GM23338 (cell line): ENCODE measurements around the gene SUPT6H. TPM values are rescaled to one million over a fixed set of nuclear protein-coding genes. Genes with fewer than 3 reads are reported as not detected.

ENCODE experiments used
- ATAC-seq: fragments of 200-7000 bp; cut with Tn5 transposase; 3 replicates; pipeline ENCODE4 v1.9.1; 2020
- DNase-seq: peaks from one replicate; pipeline ENCODE4 v3.0.0-alpha.2; 2015; ENCODE audit warnings: low spot score
- H2AFZ ChIP-seq: fragments of 200-600 bp; sonication (generic); 2 replicates; pipeline ENCODE4 v1.8.0; 2016; ENCODE audit warnings: antibody characterized with exemption, mild to moderate bottlenecking, moderate library complexity
- H3F3A ChIP-seq: fragments of 200-600 bp; sonication (generic); replicated peaks from 2 replicates; pipeline ENCODE4 v1.8.0; 2017; ENCODE audit warnings: antibody characterized with exemption, mixed run types, low read depth
- H3K27ac ChIP-seq: fragments of 200-600 bp; sonication (generic); 2 replicates; pipeline ENCODE4 v1.6.1; 2016; ENCODE audit warnings: low read depth
- H3K27me3 ChIP-seq: fragments of 200-600 bp; sonication (generic); 2 replicates; pipeline ENCODE4 v1.8.0; 2016; ENCODE audit warnings: mild to moderate bottlenecking, mixed run types, moderate library complexity; ENCODE audit not compliant: insufficient read depth
- H3K36me3 ChIP-seq: fragments of 200-600 bp; sonication (generic); 2 replicates; pipeline ENCODE4 v1.8.0; 2016; ENCODE audit warnings: mild to moderate bottlenecking; ENCODE audit not compliant: insufficient read depth
- H3K4me1 ChIP-seq: fragments of 200-600 bp; sonication (generic); 2 replicates; pipeline ENCODE4 v1.8.0; 2016; ENCODE audit warnings: mild to moderate bottlenecking, moderate library complexity; ENCODE audit not compliant: insufficient read depth
- H3K4me2 ChIP-seq: fragments of 200-600 bp; sonication (generic); 2 replicates; pipeline ENCODE4 v1.7.1; 2017; ENCODE audit warnings: mixed run types
- H3K4me3 ChIP-seq: fragments of 200-600 bp; sonication (generic); 2 replicates; pipeline ENCODE4 v1.6.1; 2016; ENCODE audit warnings: mixed run types
- H3K79me2 ChIP-seq: fragments of 200-600 bp; sonication (generic); replicated peaks from 2 replicates; pipeline ENCODE4 v1.8.0; 2017; ENCODE audit warnings: mild to moderate bottlenecking; ENCODE audit not compliant: insufficient read depth
- H3K9me2 ChIP-seq: fragments of 200-600 bp; sonication (generic); 2 replicates; pipeline ENCODE4 v1.8.0; 2017; ENCODE audit not compliant: insufficient read depth
- H4K20me1 ChIP-seq: fragments of 200-600 bp; sonication (generic); replicated peaks from 2 replicates; pipeline ENCODE4 v1.8.0; 2017; ENCODE audit warnings: mild to moderate bottlenecking; ENCODE audit not compliant: insufficient read depth
- H3K27ac Mint-ChIP-seq: 2 replicates; pipeline ENCODE4 v1.8.0; 2020; ENCODE audit warnings: inconsistent platforms, mild to moderate bottlenecking, moderate library complexity, mixed read lengths
- H3K27me3 Mint-ChIP-seq: 3 replicates; pipeline ENCODE4 v1.8.0; 2022; ENCODE audit warnings: low read depth, mild to moderate bottlenecking, moderate library complexity, mixed read lengths, inconsistent platforms; ENCODE audit not compliant: insufficient read depth, poor library complexity
- H3K36me3 Mint-ChIP-seq: 3 replicates; pipeline ENCODE4 v1.8.0; 2021; ENCODE audit warnings: low read depth, mild to moderate bottlenecking, inconsistent platforms, moderate library complexity, mixed read lengths
- H3K4me1 Mint-ChIP-seq: 3 replicates; pipeline ENCODE4 v1.8.0; 2020; ENCODE audit warnings: mild to moderate bottlenecking, inconsistent platforms, mixed read lengths
- H3K4me3 Mint-ChIP-seq: 3 replicates; pipeline ENCODE4 v1.8.0; 2021; ENCODE audit warnings: moderate library complexity, mild to moderate bottlenecking, inconsistent platforms, mixed read lengths
- H3K9me3 Mint-ChIP-seq: 3 replicates; pipeline ENCODE4 v1.8.0; 2020; ENCODE audit warnings: moderate library complexity, mild to moderate bottlenecking, inconsistent platforms, mixed read lengths
- CREB1 ChIP-seq: fragments of 250-450 bp; sonication (Bioruptor Pico); IDR thresholded peaks from 2 replicates; pipeline ENCODE4 v1.5.0; 2020; ENCODE audit warnings: low read depth, mild to moderate bottlenecking, moderate library complexity
- CTCF ChIP-seq, 2 experiments: fragments of 200-600 bp in 1 of 2; sonication (generic) in 1 of 2; conservative IDR thresholded peaks; 2 replicates each; pipeline versions ENCODE4 v1.5.1 to v1.6.1; 2016 to 2017; ENCODE audit warnings: antibody characterized with exemption in 2 of 2, low read depth in 2 of 2, mild to moderate bottlenecking in 2 of 2, moderate library complexity in 1 of 2
- EZH2phosphoT487 ChIP-seq: fragments of 200-600 bp; sonication (generic); IDR thresholded peaks from one replicate; pipeline ENCODE4 v1.8.1; 2018; ENCODE audit warnings: antibody characterized with exemption; ENCODE audit not compliant: unreplicated experiment
- JUNB ChIP-seq: IDR thresholded peaks from one replicate; pipeline ENCODE4 v1.6.1; 2016; ENCODE audit warnings: antibody characterized with exemption; ENCODE audit not compliant: unreplicated experiment
- NANOG ChIP-seq: IDR thresholded peaks from 2 replicates; pipeline ENCODE4 v1.6.1; 2016; ENCODE audit warnings: antibody characterized with exemption, borderline replicate concordance
- POLR2AphosphoS5 ChIP-seq: IDR thresholded peaks from 2 replicates; pipeline ENCODE4 v1.6.1; 2016; ENCODE audit warnings: antibody characterized with exemption, low read depth
- STAT1 ChIP-seq: IDR thresholded peaks from one replicate; pipeline ENCODE4 v1.6.1; 2016; ENCODE audit warnings: antibody characterized with exemption; ENCODE audit not compliant: unreplicated experiment
- ZNF114 ChIP-seq: fragments of 250-450 bp; sonication (Bioruptor Pico); IDR thresholded peaks from 2 replicates; pipeline ENCODE4 v1.5.0; 2020; ENCODE audit warnings: mild to moderate bottlenecking, moderate library complexity
- ZNF331 ChIP-seq: fragments of 250-450 bp; sonication (Bioruptor Pico); IDR thresholded peaks from 2 replicates; pipeline ENCODE4 v1.5.0; 2020; ENCODE audit warnings: low read depth, mild to moderate bottlenecking, moderate library complexity
- polyA plus RNA-seq: library from polyadenylated mRNA; unstranded; fragments of >200 nt; fragmentation: Nextera tagmentation; extraction: Ambion mirVana; gene quantifications from 2 replicates; pipeline ENCODE4 v1.2.1, GENCODE V29; 2016
- total RNA-seq: library from RNA; depleted of rRNA; stranded (reverse); fragments of >200 nt; shearing (Covaris generic); gene quantifications from 2 replicates; pipeline ENCODE4 v1.2.3, GENCODE V29; 2014
- TF ChIP-seq, protein P1 (sequence below): IDR thresholded peaks from 2 replicates; pipeline ENCODE4 v1.6.1; 2016; ENCODE audit warnings: antibody characterized with exemption

The SUPT6H gene
- total and polyA plus RNA-seq, 2 experiments from 2014 or later: 17.8 to 70.7 TPM

GRCh38 chr17:28643983-28644786, 17.8 kb upstream of the SUPT6H start:
- peak; percentile 43 to 54 for TF ChIP-seq CTCF (conservative IDR thresholded peaks at IDR 0.05; ENCODE audit: low read depth in 2 of 2)
- TF ChIP-seq JUNB: no peak
- Histone ChIP-seq H2AFZ (peak overlapping the region; percentile 86; the same call in 1 of the 2 replicates), H3K9me2 (no peaks in the 10 kb centered on the region), H3K4me2 (peak overlapping the region; percentile 93), H4K20me1 (peaks cover 29% of the 10 kb centered on the region), H3K4me1 (peaks cover 11% of the 10 kb centered on the region; the same call in 1 of the 2 replicates), H3K27me3 (no peaks in the 10 kb centered on the region), H3K36me3 (peaks cover 39% of the 10 kb centered on the region), H3K79me2 (peaks cover 35% of the 10 kb centered on the region), H3K4me3 (peak overlapping the region; percentile 94), H3F3A (peaks cover 19% of the 10 kb centered on the region; the same call in 1 of the 2 replicates), H3K27ac (peak overlapping the region; percentile 13)
- Mint-ChIP-seq H3K27ac (peak overlapping the region; percentile 90), H3K4me1 (peaks cover 22% of the 10 kb centered on the region), H3K27me3 (peaks cover 9% of the 10 kb centered on the region), H3K36me3 (peaks cover 71% of the 10 kb centered on the region), H3K4me3 (peak overlapping the region; percentile 91), H3K9me3 (no peaks in the 10 kb centered on the region)
- DNase-seq (peak; percentile 79), ATAC-seq (peak; percentile 13)

- Mint-ChIP-seq H3K27ac (peak within 1 kb of the TSS; percentile 92), H3K4me1 (peaks cover 22% of the 10 kb centered on the region)
Observed at GRCh38 chr17:28644787-28645575, 17.0 kb upstream of the SUPT6H start, which contains the start of gene BLTP2. TSS of gene BLTP2 (minus strand) at chr17:28645158. CDS start at chr17:28645056, 102 bp downstream.

DNA sequence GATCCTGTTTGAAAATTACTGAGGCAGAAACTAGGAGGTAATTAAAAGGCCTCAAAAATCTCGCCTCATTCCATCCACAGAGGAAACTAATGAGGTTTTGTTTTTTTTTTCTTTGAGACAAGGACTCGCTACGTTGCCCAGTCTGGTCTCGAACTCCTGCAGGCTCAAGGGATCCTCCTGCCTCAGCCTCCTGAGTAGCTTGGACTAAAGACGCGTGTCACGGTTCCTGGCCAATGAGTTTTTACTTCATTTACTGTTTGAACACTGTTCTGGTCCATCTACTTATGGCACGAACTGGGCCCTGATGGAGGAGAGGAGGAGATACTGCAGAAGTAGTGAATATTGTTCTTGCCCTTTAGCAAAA, 16.4 kb upstream of the SUPT6H start:
- Mint-ChIP-seq H3K9me3 (no peaks in the 10 kb centered on the region), H3K4me3 (peak overlapping the region; percentile 91), H3K4me1 (peaks cover 22% of the 10 kb centered on the region), H3K27ac (peak overlapping the region; percentile 92), H3K27me3 (peaks cover 9% of the 10 kb centered on the region), H3K36me3 (peaks cover 60% of the 10 kb centered on the region)
- peaks cover 11% of the 10 kb centered on the region; the same call in 1 of the 2 replicates for H3K4me1 ChIP-seq
- H3K79me2 ChIP-seq: peaks cover 35% of the 10 kb centered on the region
- ATAC-seq (no peak), DNase-seq (no peak)
- peak overlapping the region; percentile 43 for H3K27ac ChIP-seq
- H3K9me2 ChIP-seq: no peaks in the 10 kb centered on the region
- peak overlapping the region; percentile 75 for H2AFZ ChIP-seq
- peaks cover 21% of the 10 kb centered on the region for H4K20me1 ChIP-seq
- no peaks in the 10 kb centered on the region for H3K27me3 ChIP-seq
- peaks cover 29% of the 10 kb centered on the region for H3K36me3 ChIP-seq
- H3F3A ChIP-seq: peaks cover 18% of the 10 kb centered on the region; the same call in 1 of the 2 replicates
- H3K4me3 ChIP-seq: peak overlapping the region; percentile 94
- peak overlapping the region; percentile 72 for H3K4me2 ChIP-seq
- TF ChIP-seq CTCF (conservative IDR thresholded peaks at IDR 0.05; ENCODE audit: low read depth in 2 of 2) (no peak), EZH2phosphoT487 (no peak), ZNF331 (CRISPR knock-in tag) (no peak), NANOG (no peak), ZNF114 (no peak), JUNB (no peak), CREB1 (no peak), POLR2AphosphoS5 (no peak), STAT1 (no peak)
- TF ChIP-seq, protein P1, sequence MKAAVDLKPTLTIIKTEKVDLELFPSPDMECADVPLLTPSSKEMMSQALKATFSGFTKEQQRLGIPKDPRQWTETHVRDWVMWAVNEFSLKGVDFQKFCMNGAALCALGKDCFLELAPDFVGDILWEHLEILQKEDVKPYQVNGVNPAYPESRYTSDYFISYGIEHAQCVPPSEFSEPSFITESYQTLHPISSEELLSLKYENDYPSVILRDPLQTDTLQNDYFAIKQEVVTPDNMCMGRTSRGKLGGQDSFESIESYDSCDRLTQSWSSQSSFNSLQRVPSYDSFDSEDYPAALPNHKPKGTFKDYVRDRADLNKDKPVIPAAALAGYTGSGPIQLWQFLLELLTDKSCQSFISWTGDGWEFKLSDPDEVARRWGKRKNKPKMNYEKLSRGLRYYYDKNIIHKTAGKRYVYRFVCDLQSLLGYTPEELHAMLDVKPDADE: no peak

More at GRCh38 chr17:28644787-28645575, 17.0 kb upstream of the SUPT6H start, which contains the start of gene BLTP2:
- Histone ChIP-seq H3K4me2 (peak within 1 kb of the TSS; percentile 93), H3F3A (peaks cover 18% of the 10 kb centered on the region; the same call in 1 of the 2 replicates), H3K4me3 (peak within 1 kb of the TSS; percentile 94), H4K20me1 (peaks cover 21% of the 10 kb centered on the region), H3K9me2 (no peaks in the 10 kb centered on the region), H2AFZ (peak within 1 kb of the TSS; percentile 86), H3K36me3 (peaks cover 33% of the 10 kb centered on the region), H3K79me2 (peaks cover 35% of the 10 kb centered on the region), H3K27me3 (no peaks in the 10 kb centered on the region), H3K27ac (peak within 1 kb of the TSS; percentile 43), H3K4me1 (peaks cover 11% of the 10 kb centered on the region; the same call in 1 of the 2 replicates)
- H3K4me3 Mint-ChIP-seq: peak within 1 kb of the TSS; percentile 91
- ATAC-seq (peak; percentile 97), DNase-seq (peak; percentile 97)
- no peak for TF ChIP-seq EZH2phosphoT487
- TF ChIP-seq POLR2AphosphoS5: peak; percentile 74
- peak; percentile 77 for TF ChIP-seq CREB1
- no peaks in the 10 kb centered on the region for H3K9me3 Mint-ChIP-seq
- peaks cover 64% of the 10 kb centered on the region for H3K36me3 Mint-ChIP-seq
- H3K27me3 Mint-ChIP-seq: peaks cover 9% of the 10 kb centered on the region
